NK-92 treated with Interleukin-12 subunit alpha and Interleukin-12 subunit beta, amount 100 ng/mL, for 24 hours (cell line): ENCODE data around the gene TRIM8.

Experiments
- DNase-seq: peaks from one replicate; lab custom pipeline; 2025; lab: John Stamatoyannopoulos, UW

The TRIM8 gene

DNA sequence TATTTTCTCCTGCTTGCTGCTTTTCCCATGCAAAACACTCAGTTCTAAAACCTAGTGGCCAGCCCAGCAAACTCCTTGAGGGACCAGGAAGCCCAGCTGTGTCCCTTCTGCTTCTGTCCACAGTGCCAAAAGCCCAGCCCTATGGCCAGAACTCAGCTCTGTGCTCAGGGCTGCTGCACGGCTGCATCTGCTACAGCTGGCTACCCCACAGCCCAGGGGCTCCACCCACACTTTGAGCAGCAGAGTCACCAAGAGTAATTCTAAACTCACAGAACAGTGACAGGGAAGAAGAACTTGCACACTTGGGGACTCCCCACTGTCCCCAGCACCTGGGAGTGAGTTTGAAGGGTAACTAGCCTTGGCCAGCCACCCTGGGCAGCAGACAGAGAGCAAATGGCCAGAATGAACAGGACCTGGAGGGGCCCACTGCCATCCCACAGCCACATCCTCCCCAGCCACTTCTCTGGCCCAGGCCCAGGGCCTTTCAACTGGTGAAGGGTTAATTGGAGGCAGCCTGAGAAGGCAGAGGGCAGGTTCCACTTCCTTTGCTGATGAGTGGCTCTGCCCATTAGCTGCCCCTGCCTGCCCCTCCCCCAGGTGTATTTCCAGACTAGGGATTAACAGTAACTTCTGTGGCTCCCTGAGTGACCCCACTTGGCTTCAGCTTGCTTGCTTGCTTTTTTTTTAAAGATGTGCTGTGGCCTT, 28.1 kb upstream of the TRIM8 start:
- DNase-seq: no peak

DNA sequence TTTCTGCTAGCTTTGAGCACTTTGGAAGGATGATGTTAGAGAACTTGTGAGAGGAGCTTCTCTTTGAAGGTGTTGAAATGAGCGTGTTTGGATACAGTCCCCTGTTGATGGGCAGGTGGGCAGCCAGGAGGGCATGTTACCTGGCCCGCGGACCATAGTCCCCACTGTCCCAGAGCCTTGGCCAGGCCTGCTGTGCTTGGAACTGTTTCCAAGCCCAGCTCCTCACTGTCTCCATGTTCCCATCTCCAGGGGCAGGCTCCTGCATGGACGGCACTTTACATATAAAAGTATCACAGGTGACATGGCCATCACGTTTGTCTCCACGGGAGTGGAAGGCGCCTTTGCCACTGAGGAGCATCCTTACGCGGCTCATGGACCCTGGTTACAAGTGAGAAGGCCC, 27.2 kb upstream of the TRIM8 start:
- DNase-seq: no peak

DNA sequence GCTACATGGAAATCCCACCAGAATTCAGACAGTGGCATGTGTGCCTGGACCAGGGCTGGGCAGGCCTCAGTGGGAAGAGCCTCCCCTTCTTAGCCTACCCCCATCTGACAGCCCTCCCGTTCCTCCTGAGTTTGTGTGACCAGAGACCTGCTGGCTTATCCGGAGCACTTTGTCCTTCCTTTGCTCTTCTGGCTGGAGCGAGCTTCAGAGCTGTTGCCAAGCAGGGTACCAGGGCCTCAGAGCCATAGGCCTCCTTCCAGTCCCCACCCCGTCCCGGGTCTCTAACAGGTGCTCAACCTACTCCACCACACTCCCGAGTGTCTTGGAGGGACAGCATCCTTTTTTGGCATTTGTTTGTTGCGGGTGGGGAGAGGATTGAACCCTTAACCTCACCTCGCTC, 26.5 kb upstream of the TRIM8 start:
- no peak for DNase-seq

DNA sequence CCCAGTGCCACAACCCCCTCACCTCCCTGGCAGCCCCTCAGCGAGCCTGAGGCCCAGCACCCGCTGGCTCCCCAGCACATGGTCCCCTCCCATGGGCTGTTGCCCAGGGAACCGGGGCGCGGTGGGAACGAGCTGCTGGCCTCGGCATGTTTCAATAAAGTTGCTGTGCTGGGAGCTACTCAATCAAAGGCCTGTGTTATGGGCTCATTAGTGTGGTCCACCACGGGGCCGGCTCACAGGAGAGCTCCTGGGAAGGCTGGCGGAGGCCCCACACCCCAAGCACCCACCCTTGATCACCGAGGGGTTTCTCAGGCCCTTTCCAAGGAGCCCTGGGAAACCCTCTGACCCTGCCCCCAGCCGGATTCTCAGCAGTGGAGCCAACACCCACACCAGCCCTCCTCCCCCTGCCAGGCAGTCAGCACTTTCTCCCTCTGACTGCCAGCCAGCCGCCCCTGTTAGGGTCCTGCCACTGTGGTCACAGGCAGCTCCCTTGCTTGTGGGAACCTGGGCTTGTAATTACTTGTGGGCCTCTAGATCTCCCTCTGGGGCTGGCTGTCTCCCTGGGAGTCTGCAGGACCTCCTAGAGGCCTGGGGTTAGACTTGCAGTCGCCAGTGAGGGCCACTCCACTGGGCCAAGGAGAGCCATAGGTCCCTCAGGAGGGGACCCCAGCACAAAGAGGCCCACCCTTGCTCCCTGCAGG, 24.8 kb upstream of the TRIM8 start:
- no peak for DNase-seq

DNA sequence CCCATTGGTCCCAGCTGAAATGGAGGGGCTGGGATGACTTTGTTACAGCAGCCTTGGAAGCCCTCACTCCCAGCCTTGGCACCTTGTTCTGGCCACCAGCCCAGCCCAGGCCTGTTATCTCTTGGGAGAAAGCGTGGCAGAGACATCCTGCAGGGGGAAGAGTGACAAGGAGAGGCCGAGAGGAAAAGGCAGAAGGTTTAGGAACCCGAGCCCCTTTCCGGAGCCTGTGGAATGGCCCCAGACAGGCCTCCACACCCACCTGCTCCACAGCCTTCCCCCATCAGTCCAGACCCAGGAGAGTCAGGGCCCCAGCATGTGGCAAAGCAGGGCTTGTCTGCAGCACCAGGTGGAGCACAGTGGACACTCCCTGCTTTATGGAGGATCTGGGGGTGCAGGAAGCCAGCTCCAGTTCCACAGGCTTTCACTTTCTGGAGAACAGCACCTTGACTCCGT, 24.1 kb upstream of the TRIM8 start:
- DNase-seq: no peak

- DNase-seq: no peak
Measured at GRCh38 chr10:102620591-102621442, 23.5 kb upstream of the TRIM8 start.

GRCh38 chr10:102621443-102622325, 22.6 kb upstream of the TRIM8 start:
- DNase-seq: no peak

DNA sequence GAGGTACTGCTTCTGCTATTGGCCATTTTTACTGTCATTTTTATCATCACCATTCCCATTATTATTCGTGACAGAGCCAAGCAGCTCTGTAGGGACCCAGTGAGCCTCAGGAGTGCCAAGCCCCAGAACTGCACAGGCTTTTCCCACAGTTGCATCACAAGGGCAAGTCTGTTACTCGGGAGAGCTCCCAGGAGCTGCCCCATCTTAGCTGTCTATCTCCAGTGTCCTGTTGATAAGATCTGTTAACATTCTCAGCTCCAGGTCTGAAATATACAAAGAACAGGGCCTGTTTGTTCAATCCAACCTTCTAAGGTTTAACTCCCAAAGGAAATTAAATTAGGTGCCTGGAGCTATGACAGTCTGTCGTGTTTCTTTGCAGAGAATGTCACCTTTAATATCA, 20.2 kb upstream of the TRIM8 start:
- DNase-seq: no peak

DNA sequence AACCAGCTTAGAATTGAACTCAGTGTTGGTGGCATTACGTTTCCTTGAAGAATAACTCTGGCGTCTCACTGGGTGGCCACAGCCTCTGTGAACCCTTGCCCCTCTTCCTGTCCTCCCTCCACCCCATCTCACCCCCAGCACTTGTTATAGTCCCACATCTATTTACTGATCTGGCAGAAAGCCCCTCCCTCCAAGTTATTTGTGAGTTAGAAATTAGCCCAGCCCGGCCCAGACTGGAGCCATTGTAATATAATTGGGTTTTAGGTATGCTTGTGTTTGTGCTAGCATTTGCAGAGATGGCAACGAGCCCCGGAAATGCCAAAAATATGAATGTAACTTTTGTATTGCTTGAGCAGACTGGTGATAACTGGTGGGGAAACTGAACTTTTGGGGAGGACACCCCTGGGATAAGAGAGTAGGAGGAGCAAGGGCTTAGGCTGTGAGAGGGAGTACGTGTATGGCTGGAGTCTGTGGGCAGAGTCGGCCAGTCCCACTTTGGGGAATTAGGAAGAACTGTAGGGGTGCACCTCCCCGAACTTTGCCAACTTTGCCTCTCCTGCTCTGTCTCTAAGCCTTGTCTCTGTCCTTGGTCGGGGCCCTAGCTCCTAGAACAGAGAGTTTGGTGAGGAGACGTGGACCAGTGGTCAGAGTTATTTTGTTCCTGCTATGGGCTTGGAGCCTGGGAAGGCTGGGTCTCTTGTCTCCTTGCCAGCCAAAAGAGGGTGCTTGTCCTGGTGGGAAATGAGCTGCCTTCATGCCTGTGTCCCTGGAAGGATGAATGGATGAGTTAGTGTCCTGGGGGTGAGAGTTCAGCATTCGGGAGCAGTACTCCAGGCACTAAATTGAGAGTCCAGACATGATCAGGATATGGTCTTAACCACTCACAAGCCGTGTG, 19.3 kb upstream of the TRIM8 start:
- DNase-seq: no peak

DNA sequence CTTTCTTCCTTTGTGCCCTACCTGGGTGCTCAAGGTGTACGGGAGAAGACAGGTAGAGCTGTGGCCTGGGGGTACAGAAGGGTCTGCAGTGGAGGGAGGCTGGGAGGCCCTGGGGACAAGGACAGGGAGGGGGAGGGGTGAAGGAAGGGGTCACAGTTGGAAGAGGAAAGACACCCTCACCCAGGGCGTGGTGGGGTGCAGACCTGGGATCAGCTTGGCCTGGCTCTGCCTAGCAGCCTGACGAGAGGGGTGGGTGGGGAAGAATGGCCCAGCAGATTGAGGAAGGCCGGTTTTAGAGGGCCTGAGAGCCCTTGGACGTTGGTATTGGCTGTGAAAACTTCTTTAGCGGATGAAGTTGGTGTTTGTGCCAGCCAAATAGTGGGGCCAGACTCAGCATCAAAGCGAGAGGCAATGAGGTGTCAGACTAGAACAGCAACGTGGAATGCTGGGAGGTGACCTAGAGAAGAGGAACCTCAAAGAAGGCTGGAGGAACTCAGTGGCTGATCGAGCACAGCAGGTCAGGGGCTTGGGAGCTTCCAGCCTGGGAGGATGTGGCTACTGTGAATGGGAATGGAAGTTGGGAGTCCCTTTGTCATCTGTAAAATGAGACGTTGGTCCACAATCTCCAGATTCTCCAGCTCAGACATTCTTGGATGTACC, 18.1 kb upstream of the TRIM8 start:
- DNase-seq: no peak

GRCh38 chr10:102627291-102627735, 17.0 kb upstream of the TRIM8 start:
- DNase-seq: no peak

DNA sequence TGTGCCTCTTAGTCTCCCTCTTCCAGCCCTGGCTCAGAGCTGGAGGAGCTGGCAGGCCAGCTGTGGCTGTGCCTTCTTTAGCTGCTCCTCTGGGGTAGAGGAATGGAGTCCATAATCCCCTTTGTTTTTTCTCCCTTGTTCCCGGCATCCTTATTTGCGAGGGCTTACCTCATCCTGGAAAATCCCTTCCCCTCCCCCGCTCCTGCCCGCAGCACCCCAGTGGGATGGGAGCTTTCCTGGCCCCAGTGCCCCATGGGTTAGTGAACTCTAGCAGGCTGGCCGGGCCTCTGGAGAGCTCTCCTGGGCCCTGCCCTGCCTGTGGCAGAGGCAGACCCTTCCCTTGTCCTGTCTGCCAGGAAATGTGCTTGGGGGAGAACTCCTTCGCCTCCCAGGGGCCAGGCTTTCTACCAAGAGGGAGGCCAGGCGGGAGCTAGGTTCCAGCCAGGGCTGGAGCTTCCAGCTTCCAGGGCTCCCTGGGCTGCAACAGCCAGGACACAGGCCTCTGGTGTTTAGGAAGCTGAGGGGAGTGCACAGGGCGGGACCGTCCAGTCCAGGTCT, 16.5 kb upstream of the TRIM8 start:
- DNase-seq: no peak

- no peak for DNase-seq
Measured at GRCh38 chr10:102628451-102628911, 15.8 kb upstream of the TRIM8 start.

GRCh38 chr10:102629661-102630614, 14.3 kb upstream of the TRIM8 start:
- no peak for DNase-seq

GRCh38 chr10:102630663-102631062, 13.6 kb upstream of the TRIM8 start:
- DNase-seq: no peak

GRCh38 chr10:102631525-102632393, 12.5 kb upstream of the TRIM8 start:
- no peak for DNase-seq

- DNase-seq: no peak
Measured at GRCh38 chr10:102632394-102633111, 11.7 kb upstream of the TRIM8 start.
